Measurements from ENCODE around the gene SNRPB. TPM values are rescaled to one million over a fixed set of nuclear protein-coding genes. Genes with fewer than 3 reads are reported as not detected.

The SNRPB gene
- total RNA-seq, 1 experiment from 2014 or later, result 664 TPM

DNA sequence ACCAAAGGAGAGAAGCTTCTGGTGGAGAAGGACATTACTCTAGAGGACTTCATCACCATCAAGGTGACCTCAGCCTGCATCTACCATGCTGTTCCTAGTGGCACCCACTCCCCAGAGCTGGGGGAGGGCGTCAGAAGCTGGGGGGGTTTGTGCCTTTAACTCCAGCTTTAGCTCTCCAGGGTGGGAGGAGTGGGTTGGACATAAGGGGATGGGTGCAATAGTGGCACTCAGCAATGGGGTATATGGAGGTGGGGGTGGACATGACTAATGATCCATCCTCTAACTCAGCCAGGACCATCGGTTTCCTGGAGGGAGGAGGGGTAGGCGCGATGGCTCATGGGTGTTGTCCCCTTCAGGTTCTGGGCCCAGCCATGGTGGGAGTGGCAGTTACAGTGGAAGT, 40.1 kb downstream of the SNRPB start:
- Histone ChIP-seq H3K9me3 (ENCODE audit: low read length) (peaks cover under 1% of the 10 kb centered on the region; the same call in 1 of the 2 replicates), H3K4me3 (ENCODE audit: low read length) (no peak overlapping the region), H3K27me3 (ENCODE audit: low read length) (peaks cover 23% of the 10 kb centered on the region; the same call in 1 of the 2 replicates), H3K79me2 (ENCODE audit: low read length) (no peaks in the 10 kb centered on the region), H3F3A (ENCODE audit: low read length, unreplicated experiment) (no peaks in the 10 kb centered on the region), H4K20me1 (ENCODE audit: low read length) (no peaks in the 10 kb centered on the region), H2AFZ (ENCODE audit: low read length) (no peak overlapping the region), H3K9ac (ENCODE audit: low read length) (no peak overlapping the region), H3K27ac (ENCODE audit: low read length) (no peak overlapping the region), H3K4me2 (ENCODE audit: low read length) (no peak overlapping the region), H3K9me2 (replicated peaks; ENCODE audit: low read length) (no peaks in the 10 kb centered on the region), H3K4me1 (ENCODE audit: insufficient read depth, low read length) (no peaks in the 10 kb centered on the region), H3K36me3 (ENCODE audit: low read depth, low read length) (no peaks in the 10 kb centered on the region)
- DNase-seq, result no peak
- CTCF ChIA-PET, result no interaction called here
- TF ChIP-seq EZH2phosphoT487 (IDR thresholded peaks at IDR 0.05; ENCODE audit: borderline replicate concordance, low read length) (no peak), EZH2 (IDR thresholded peaks at IDR 0.05; ENCODE audit: low read length, unreplicated experiment) (no peak)
- TF ChIP-seq, protein P1, sequence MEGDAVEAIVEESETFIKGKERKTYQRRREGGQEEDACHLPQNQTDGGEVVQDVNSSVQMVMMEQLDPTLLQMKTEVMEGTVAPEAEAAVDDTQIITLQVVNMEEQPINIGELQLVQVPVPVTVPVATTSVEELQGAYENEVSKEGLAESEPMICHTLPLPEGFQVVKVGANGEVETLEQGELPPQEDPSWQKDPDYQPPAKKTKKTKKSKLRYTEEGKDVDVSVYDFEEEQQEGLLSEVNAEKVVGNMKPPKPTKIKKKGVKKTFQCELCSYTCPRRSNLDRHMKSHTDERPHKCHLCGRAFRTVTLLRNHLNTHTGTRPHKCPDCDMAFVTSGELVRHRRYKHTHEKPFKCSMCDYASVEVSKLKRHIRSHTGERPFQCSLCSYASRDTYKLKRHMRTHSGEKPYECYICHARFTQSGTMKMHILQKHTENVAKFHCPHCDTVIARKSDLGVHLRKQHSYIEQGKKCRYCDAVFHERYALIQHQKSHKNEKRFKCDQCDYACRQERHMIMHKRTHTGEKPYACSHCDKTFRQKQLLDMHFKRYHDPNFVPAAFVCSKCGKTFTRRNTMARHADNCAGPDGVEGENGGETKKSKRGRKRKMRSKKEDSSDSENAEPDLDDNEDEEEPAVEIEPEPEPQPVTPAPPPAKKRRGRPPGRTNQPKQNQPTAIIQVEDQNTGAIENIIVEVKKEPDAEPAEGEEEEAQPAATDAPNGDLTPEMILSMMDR (conservative IDR thresholded peaks at IDR 0.05; ENCODE audit: low read depth, low read length), result no peak
- no peak for ATAC-seq
- intact Hi-C loops (cut with micrococcal nuclease), result no loop called here
- POLR2A ChIA-PET (ENCODE audit: unreplicated experiment), result no interaction called here
- BruUV-seq (replicated peaks), result no TSS peak

DNA sequence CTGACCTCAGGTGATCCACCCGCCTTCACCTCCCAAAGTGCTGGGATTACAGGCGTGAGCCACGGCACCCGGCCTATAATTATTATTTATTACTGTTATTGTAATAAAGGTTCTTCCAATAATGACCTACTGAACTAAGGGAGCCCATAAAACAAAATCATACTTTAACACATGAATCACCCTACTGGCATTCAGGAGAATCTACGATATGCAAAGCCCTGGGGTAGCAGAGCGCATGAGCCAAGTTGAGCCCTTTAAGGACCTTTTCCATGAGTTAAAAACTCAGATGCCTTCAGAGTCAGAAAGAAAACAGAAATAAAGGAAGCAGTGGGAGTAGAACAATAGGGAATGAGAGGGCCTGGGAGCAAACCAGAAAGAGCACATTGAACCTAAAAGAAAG, 41.5 kb downstream of the SNRPB start:
- H3K4me3 ChIP-seq (ENCODE audit: low read length), result no peak overlapping the region
- no peak overlapping the region for H3K9ac ChIP-seq (ENCODE audit: low read length)
- no peak overlapping the region for H3K4me2 ChIP-seq (ENCODE audit: low read length)
- no peaks in the 10 kb centered on the region for H3F3A ChIP-seq (ENCODE audit: low read length, unreplicated experiment)
- no peaks in the 10 kb centered on the region for H3K4me1 ChIP-seq (ENCODE audit: insufficient read depth, low read length)
- peaks cover 27% of the 10 kb centered on the region; the same call in 1 of the 2 replicates for H3K27me3 ChIP-seq (ENCODE audit: low read length)
- ATAC-seq (no peak), DNase-seq (no peak)
- ChIA-PET CTCF (no interaction called here), POLR2A (ENCODE audit: unreplicated experiment) (no interaction called here)
- H3K9me2 ChIP-seq (replicated peaks; ENCODE audit: low read length), result no peaks in the 10 kb centered on the region
- intact Hi-C loops (cut with micrococcal nuclease), result no loop called here
- H3K36me3 ChIP-seq (ENCODE audit: low read depth, low read length), result no peaks in the 10 kb centered on the region
- H2AFZ ChIP-seq (ENCODE audit: low read length), result no peak overlapping the region
- BruUV-seq (replicated peaks), result no TSS peak
- no peaks in the 10 kb centered on the region for H3K79me2 ChIP-seq (ENCODE audit: low read length)
- no peaks in the 10 kb centered on the region for H4K20me1 ChIP-seq (ENCODE audit: low read length)
- H3K9me3 ChIP-seq (ENCODE audit: low read length), result peaks cover 4% of the 10 kb centered on the region; the same call in 1 of the 2 replicates
- TF ChIP-seq, protein P1 (conservative IDR thresholded peaks at IDR 0.05; ENCODE audit: low read depth, low read length), result no peak
- TF ChIP-seq EZH2phosphoT487 (IDR thresholded peaks at IDR 0.05; ENCODE audit: borderline replicate concordance, low read length), result no peak
- no peak for TF ChIP-seq EZH2 (IDR thresholded peaks at IDR 0.05; ENCODE audit: low read length, unreplicated experiment)
- H3K27ac ChIP-seq (ENCODE audit: low read length), result no peak overlapping the region

DNA sequence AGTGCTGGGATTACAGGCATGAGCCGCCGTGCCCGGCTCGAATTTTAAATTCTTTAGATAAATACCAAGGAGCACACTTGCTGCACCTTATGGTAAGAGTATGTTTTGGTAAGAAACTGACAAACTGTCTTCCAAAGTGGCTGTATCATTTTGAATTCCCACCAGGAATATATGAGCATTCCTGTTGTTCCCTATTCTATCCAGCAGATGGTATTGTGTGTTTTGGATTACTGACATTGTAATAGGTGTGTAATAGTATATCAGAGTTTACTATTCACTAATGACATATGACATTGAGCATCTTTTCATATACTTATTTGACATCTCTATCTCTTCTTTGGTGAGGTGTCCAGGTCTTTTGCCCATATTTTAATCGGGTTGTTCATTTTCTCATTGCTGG, 49.3 kb downstream of the SNRPB start:
- Histone ChIP-seq H3K27me3 (ENCODE audit: low read length) (peaks cover 57% of the 10 kb centered on the region), H3K4me2 (ENCODE audit: low read length) (no peak overlapping the region), H3K36me3 (ENCODE audit: low read depth, low read length) (no peaks in the 10 kb centered on the region), H3K9ac (ENCODE audit: low read length) (no peak overlapping the region), H3K4me1 (ENCODE audit: insufficient read depth, low read length) (no peaks in the 10 kb centered on the region), H3K79me2 (ENCODE audit: low read length) (no peaks in the 10 kb centered on the region), H3K4me3 (ENCODE audit: low read length) (no peak overlapping the region), H4K20me1 (ENCODE audit: low read length) (no peaks in the 10 kb centered on the region), H3K9me3 (ENCODE audit: low read length) (peaks cover 4% of the 10 kb centered on the region; the same call in 1 of the 2 replicates), H3K9me2 (replicated peaks; ENCODE audit: low read length) (no peaks in the 10 kb centered on the region), H3K27ac (ENCODE audit: low read length) (no peak overlapping the region), H2AFZ (ENCODE audit: low read length) (no peak overlapping the region), H3F3A (ENCODE audit: low read length, unreplicated experiment) (no peaks in the 10 kb centered on the region)
- DNase-seq (peak; percentile 51), ATAC-seq (peak; percentile 64; the same call in 1 of the 2 replicates)
- intact Hi-C loops (cut with micrococcal nuclease), result loop anchor here (2.0 kb wide), 1 partner anchor 32 kb away; no protein-coding TSS in a partner anchor
- ChIA-PET POLR2A (ENCODE audit: unreplicated experiment) (no interaction called here), CTCF (no interaction called here)
- no TSS peak for BruUV-seq (replicated peaks)
- TF ChIP-seq, protein P1 (conservative IDR thresholded peaks at IDR 0.05; ENCODE audit: low read depth, low read length), result peak; percentile 62
- TF ChIP-seq EZH2phosphoT487 (IDR thresholded peaks at IDR 0.05; ENCODE audit: borderline replicate concordance, low read length), result no peak
- TF ChIP-seq EZH2 (IDR thresholded peaks at IDR 0.05; ENCODE audit: low read length, unreplicated experiment), result no peak

Measured in PC-3 (cell line).